Ishikawa (cell line): ENCODE measurements around the gene SART3.
A peak's percentile ranks its signal among the peaks of the same experiment; 100 is the strongest.

Source experiments
- CEBPB ChIP-seq: IDR thresholded peaks from 2 replicates; pipeline ENCODE4 v1.6.1; 2012
- CREB1 ChIP-seq: IDR thresholded peaks from 2 replicates; pipeline ENCODE4 v1.6.1; 2012; ENCODE audit warnings: low read depth
- EGR1 ChIP-seq: IDR thresholded peaks from 2 replicates; pipeline ENCODE4 v1.6.1; 2012
- EP300 ChIP-seq: IDR thresholded peaks from 2 replicates; pipeline ENCODE4 v1.6.1; 2012; ENCODE audit warnings: borderline replicate concordance
- FOXM1 ChIP-seq: IDR thresholded peaks from 2 replicates; pipeline ENCODE4 v1.6.1; 2012; ENCODE audit warnings: low read depth, borderline replicate concordance
- MAX ChIP-seq: IDR thresholded peaks from 2 replicates; pipeline ENCODE4 v1.6.1; 2012
- NFIC ChIP-seq: IDR thresholded peaks from 2 replicates; pipeline ENCODE4 v1.6.1; 2012
- RAD21 ChIP-seq: IDR thresholded peaks from 2 replicates; pipeline ENCODE4 v1.6.1; 2012; ENCODE audit warnings: low read depth
- TAF1 ChIP-seq: IDR thresholded peaks from 2 replicates; pipeline ENCODE4 v1.6.1; 2012; ENCODE audit warnings: low read depth, mild to moderate bottlenecking
- TCF12 ChIP-seq: IDR thresholded peaks from 2 replicates; pipeline ENCODE4 v1.6.1; 2012; ENCODE audit warnings: low read depth
- TEAD4 ChIP-seq: IDR thresholded peaks from 2 replicates; pipeline ENCODE4 v1.6.1; 2012
- USF1 ChIP-seq: IDR thresholded peaks from 2 replicates; pipeline ENCODE4 v1.6.1; 2012
- YY1 ChIP-seq: IDR thresholded peaks from 2 replicates; pipeline ENCODE4 v1.6.1; 2012; ENCODE audit warnings: low read depth
- ZBTB7A ChIP-seq: IDR thresholded peaks from 2 replicates; pipeline ENCODE4 v1.6.1; 2012; ENCODE audit warnings: low read depth
- TF ChIP-seq, protein P1 (sequence below): IDR thresholded peaks from 2 replicates; pipeline ENCODE4 v1.6.1; 2012; ENCODE audit warnings: low read depth, mild to moderate bottlenecking

The SART3 gene

GRCh38 chr12:108573317-108573716 lies 12.3 kb upstream of the SART3 start:
- TF ChIP-seq TAF1, result no peak
- TF ChIP-seq NFIC, result no peak
- TF ChIP-seq RAD21, result no peak
- TF ChIP-seq EP300, result no peak
- TF ChIP-seq MAX, result no peak
- no peak for TF ChIP-seq TEAD4
- TF ChIP-seq, protein P1, sequence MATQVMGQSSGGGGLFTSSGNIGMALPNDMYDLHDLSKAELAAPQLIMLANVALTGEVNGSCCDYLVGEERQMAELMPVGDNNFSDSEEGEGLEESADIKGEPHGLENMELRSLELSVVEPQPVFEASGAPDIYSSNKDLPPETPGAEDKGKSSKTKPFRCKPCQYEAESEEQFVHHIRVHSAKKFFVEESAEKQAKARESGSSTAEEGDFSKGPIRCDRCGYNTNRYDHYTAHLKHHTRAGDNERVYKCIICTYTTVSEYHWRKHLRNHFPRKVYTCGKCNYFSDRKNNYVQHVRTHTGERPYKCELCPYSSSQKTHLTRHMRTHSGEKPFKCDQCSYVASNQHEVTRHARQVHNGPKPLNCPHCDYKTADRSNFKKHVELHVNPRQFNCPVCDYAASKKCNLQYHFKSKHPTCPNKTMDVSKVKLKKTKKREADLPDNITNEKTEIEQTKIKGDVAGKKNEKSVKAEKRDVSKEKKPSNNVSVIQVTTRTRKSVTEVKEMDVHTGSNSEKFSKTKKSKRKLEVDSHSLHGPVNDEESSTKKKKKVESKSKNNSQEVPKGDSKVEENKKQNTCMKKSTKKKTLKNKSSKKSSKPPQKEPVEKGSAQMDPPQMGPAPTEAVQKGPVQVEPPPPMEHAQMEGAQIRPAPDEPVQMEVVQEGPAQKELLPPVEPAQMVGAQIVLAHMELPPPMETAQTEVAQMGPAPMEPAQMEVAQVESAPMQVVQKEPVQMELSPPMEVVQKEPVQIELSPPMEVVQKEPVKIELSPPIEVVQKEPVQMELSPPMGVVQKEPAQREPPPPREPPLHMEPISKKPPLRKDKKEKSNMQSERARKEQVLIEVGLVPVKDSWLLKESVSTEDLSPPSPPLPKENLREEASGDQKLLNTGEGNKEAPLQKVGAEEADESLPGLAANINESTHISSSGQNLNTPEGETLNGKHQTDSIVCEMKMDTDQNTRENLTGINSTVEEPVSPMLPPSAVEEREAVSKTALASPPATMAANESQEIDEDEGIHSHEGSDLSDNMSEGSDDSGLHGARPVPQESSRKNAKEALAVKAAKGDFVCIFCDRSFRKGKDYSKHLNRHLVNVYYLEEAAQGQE, result no peak
- no peak for TF ChIP-seq CEBPB
- TF ChIP-seq TCF12, result no peak

- TF ChIP-seq ZBTB7A (no peak), TAF1 (no peak), USF1 (no peak), FOXM1 (no peak)
- TF ChIP-seq, protein P1, result no peak
Measured at GRCh38 chr12:108572166-108572790, 11.3 kb upstream of the SART3 start.

DNA sequence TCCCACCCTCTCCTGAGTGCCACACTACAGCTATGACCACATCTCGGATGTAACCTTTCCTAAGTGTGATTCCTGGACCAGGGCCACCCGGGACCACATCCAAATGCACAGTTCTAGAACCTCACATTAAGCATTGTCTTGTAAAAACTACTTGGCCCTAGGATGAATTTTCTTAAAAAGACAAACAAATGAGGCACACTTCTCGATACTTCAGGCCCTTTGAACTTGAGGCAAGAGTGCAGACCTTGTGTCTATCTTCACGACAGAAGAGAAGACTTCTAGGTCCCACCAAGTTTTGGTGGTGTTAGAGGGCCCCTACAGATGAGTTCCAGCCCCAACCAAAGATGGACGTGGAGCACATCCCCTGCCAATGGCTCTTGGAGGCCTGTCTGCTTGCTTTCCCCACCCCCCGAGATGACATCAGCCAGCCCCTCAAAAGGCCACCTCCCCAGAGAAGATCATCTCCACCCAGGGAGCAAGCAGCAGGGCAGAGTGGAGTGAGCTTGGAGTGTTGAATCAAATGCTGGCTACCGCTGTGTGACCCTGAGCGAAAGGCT lies 10.7 kb upstream of the SART3 start:
- no peak for TF ChIP-seq ZBTB7A
- no peak for TF ChIP-seq EGR1
- no peak for TF ChIP-seq TAF1

DNA sequence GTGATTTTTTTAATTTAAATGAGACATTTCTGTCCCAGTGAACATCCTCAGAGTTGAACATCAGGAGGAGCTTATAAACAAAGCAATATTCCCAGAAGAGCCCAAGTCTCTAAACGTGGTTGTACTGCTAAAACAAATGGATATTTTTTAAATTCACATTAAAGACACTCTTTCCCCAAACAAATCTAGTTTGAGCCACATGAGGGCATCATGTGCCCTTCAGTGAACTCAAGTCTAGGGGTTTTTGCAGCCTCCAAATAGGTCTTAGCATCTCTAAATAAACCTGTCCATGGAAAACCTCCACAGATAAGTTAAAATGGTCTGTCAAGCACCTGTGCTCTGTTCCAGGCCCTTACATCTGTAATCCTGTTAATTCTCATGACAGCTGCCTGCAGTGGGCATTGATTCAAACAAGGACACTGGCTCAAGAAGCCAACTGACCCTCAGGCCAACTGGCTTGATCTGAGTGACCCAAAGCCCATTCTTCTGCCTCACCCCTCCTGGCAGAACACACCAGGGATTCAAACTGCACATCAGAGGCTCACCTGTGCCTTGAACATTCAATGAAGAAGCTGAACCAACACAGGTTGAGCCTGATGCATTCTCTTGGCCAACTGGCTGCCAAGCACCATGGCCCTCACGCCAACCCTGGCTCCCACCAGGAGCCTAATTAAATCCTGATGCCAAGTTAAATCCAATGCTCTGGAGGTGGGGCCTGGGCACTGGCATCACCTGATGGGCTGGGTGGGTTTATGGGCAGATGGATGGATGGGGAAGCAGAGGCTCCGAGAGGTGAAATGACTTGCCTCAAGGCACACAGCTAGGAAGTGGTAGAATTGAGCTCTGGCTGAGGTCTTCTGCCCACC lies 10.0 kb upstream of the SART3 start:
- TF ChIP-seq RAD21 (peak; percentile 70), TAF1 (no peak)

- TF ChIP-seq CREB1, result no peak
- no peak for TF ChIP-seq CEBPB
- no peak for TF ChIP-seq MAX
- no peak for TF ChIP-seq EP300
- TF ChIP-seq TAF1, result no peak
- no peak for TF ChIP-seq USF1
- no peak for TF ChIP-seq RAD21
- TF ChIP-seq NFIC, result no peak
- no peak for TF ChIP-seq TCF12
- TF ChIP-seq YY1, result no peak
- no peak for TF ChIP-seq ZBTB7A
- no peak for TF ChIP-seq EGR1
Measured at GRCh38 chr12:108568338-108569154, 7.6 kb upstream of the SART3 start.
